Endometrial microvascular endothelial cells (primary cell): ENCODE measurements around the gene CRELD2. TPM values are rescaled to one million over a fixed set of nuclear protein-coding genes. Genes with fewer than 3 reads are reported as not detected.

Source experiments
- in situ Hi-C: cut with HindIII; loops from 2 replicates; pipeline ENCODE4 v1.10.0; 2017; ENCODE audit warnings: low sequenced_read_pairs, low pct_unique_long_range_greater_than_20kb; ENCODE audit errors: inconsistent ontology term
- total RNA-seq: library from RNA; depleted of rRNA; stranded (reverse); fragments of >200 nt; gene quantifications from one replicate; pipeline ENCODE4 v1.2.3, GENCODE V29; 2015; ENCODE audit errors: inconsistent ontology term

Gene CRELD2
- total RNA-seq, 1 donor from 2014 or later = 55.8 TPM

DNA sequence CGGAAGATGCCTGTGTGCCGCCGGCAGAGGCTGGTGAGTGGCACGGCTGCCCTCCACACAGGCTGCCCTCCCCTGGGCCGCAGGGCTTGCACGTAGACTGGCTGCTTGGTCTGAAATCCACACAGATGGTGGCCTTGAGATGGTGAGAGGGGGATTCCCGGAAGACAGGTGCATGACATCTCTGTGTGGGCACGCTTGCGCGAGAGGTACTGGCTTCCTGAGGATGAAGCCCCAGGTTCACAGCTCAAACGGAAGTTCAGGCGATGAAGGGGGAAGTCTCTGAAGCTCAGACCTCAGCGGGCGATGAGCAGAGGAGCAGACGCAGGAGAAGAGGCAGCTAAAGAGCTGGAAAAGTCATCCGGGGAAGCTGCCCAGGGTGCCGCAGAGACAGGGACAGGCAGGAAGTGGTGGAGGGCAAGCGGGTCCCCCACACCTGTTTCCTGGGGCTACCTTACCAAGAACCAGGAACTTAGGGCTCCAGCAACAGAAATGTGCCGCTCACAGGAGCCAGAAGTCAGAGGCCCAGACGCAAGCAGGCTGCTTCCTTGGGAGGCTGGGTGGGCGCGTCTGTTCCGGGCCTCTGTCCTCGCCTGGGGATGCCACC lies 7.2 kb downstream of the CRELD2 start:
- in situ Hi-C loops = no loop called here

DNA sequence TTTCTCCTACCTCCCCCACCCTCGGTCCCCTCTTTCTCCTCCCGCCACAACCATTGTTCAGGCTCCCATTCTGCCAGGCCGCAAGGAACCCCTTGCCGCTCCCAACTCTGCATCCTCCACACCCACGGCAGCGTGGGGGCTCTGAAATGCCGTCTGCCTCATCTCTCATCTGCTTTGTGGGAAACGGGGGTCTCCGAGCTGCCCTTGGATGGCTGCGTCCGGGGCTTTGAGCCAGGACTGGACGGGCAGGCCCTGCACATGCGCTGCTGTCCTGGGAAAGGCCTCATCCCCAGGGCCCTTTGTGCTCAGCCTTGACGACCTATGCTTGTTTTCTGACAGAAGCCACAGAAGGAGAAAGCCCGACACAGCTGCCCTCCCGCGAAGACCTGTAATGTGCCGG lies 8.5 kb downstream of the CRELD2 start:
- in situ Hi-C loops = no loop called here

DNA sequence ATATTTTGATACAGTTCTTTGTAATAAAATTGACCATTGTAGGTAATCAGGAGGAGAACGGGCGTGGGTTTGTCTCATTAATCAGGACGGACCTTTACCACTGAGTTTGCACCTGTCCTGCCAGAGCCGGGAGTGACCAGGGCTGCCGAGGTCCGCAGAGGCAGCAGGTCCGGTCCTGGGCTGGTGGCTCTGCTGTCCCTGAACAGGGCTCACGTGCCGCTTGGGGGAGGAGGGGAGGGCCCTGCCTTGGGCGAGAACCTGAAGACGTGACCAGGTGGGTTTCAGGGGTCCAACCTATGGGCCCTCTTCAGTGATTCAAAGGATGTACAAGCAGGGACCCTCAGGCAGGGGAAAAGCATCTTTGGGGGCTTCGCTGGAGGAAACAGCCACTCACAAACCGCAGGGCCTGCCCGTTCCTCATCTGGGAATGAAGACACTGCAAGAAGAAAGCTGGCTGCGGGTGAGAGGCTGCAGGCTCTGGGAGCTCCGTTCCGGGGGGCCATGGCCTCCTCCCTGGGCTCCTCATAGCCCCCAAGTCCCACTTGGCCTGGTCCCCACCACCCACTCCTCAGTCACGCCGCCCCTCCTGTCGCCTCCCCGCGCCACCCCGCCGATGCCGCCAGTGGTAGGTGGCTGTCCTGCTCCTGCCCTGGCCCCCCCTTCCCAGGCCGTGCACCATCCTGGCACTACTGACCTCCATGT lies 9.2 kb downstream of the CRELD2 start:
- in situ Hi-C loops = no loop called here

DNA sequence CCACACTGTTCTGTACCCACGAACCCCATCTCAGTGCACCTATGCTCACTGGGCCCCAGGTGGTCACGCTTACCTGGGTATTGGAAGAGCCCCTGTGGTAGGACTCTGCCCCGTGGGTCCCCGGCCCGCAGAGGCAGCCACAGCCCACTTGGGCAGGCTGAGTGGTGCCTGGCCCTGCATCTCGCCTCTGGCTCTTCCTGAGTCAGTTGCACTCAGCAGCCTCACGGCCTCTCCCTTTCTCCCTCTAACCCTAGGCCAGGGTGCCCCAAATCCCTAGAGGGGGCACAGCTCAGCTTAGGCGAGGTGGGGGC lies 9.7 kb downstream of the CRELD2 start:
- in situ Hi-C loops = no loop called here

DNA sequence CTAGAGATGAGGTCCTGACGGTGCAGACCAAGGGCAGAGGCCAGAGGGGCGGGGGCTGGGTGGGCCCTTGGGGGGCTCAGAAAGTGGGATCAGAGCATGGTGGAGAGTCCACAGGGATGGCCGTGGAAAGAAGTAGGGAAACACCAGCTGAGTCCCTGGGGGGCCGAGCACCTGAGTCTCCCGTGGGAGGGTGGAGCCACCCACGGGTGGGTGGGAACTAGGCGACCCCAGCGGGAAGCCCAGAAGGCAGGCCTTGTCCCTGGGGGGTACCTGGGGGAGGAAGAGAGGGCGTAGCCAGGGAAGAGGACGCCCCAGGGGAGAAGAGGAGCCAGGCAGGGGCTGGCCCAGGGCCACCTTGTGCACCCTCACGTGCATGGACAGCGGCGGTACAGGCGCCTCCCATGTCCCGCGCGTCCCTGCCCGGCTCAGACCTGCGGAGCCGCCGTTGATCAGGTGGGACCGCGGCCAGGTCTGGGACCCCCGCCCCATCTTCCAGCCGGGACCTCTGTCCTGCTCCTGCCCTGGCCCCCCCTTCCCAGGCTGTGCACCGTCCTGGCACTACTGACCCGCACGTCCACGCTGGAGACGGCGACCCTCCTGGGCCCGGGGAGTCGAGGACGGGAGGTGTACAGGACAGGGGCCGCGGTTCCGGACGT lies 10.2 kb downstream of the CRELD2 start:
- in situ Hi-C loops = no loop called here

DNA sequence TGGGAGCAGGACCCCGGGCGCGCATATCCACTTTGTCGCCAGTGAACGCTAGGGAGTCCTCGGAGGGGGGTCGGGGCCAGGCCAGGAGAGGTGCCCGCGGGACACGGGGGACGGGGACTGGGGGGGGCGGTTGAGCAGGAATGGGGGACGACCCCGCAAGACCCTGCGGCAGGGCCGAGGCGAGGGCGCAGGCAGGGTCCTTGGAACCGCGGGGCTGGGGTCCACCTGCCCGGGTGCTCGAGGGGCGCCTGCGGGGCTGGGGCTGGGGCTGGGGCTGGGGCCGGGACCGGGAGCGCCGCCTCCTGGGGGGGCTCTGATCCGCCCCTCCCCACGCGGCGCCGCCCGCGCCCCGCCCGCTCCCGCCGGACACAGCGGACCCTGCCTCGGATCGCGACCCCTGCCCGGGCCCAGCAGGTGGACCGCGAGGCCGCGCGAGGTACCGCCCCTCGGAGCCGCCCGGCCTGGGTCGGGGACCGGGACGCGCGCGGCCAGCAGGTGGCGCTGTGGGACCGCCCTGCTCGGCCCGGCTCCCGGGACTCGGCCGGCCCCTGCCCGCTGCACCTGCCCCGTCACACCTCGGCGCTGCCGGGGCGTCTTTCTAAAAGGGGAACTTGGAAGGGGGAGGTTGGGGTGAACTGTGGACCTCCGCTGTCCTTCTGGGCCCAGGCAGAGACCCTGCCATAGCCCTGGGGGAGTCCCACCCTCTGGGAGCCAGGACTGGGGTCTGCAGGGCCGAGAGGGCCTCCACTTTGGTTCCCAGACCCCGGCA lies 11.0 kb downstream of the CRELD2 start:
- in situ Hi-C loops = no loop called here

DNA sequence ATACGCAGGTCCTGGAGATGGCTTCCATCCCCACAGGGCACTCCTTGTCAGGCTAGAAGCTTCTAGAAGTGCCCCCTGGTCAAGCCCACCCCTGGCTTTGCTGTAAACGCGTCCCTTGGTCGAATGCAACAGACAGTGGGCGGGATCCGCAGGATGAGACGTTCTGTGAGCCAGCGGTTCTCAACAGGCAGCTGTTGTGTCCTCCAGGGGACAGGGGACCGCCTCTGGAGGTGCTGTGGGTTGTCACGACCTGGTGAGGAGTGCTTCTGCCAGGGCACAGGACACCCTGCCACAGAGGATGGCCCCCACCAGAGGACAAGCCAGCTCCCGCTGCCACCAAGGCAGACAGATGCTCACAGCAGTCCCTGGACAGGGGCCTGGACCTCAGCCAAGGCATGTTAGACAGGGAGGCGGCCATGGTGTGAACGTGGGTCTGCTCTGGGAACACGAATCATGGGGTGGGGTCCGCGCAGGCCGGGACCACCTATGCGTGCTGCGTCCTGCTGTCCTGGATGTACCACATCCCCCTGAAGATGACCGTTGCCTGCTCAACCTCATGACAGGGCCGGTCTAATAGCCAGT lies 11.7 kb downstream of the CRELD2 start:
- in situ Hi-C loops = no loop called here

DNA sequence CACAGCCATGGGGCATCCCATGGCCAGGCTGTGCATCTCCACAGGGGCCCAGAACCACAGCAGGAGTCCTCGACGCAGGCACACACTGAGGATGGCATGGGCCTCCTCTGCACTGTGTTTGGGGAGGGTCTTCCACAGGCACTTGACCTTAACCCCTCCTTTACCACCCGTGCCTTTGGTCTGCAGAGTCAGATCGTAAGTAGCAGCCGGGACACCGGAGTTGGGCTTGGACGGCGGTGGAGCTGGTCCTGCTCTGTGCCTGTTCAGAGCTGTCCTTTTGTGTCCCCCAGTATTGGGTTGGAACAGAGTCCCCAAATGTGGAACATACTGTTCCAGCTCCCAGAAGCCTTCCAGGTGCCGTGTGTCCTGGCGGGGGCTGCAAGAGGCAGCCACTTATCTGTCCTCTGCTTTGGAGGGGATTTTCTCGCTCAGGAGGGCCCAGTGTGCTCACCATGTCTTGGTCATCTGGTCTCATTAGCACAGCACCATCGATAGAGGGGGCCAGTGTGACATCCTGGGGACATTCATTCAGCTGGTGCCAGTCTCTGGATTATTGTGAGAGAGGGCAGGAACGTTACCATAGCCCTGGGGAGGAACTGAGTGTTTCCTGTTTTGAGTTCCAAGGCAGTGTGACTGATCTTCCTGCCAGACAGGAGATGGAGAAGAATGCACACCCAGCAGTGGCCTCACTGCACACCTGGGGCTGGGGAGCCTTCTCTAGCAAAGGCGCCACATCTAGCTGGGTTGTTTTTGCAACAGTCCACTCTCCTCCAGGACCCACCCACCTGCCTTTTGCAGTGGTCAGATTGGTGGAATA lies 12.4 kb downstream of the CRELD2 start:
- in situ Hi-C loops = no loop called here

DNA sequence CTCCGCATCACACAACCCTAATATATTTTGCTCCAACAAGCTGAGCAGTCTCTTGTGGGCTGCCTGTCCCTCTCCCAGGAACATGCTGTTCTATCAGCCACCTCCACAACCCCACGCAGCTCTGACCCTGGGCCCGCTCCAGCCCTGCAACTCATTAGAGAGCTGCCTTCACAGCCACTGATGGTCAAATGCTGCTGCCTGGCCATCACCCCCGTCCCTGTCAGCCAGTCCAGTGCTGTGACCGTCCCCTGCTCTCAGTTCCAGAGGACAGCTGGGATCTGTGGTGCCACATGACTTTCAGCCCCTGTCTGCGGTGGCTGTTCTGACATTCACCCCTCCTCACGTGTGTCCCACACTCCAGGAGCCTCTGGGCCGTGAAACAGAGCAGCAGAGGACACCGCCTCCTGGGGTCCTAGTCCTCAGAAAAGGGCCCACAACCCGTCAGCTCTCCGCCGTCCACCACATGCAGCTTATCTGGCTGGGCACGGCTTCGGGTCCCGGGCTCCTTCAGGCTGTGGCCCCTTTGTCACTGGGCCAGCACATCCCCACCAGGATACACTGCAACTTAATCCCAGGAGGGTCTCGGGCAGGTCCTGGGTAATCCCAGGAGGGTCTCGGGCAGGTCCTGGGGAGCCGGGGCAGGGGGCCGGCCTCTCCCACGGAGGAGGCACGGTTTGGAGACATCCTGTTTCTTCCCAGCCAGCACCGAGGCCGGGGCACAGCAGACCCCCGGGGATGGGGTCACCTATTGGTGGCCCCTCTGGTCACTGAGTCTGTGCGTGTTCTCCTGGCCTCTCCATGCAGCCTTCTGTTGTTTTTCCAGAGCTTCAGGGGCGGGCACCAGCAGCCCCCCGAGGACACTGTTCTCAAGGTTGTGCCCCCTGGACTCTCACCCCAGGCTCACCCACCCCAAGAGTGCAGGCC lies 15.1 kb downstream of the CRELD2 start:
- in situ Hi-C loops = no loop called here

DNA sequence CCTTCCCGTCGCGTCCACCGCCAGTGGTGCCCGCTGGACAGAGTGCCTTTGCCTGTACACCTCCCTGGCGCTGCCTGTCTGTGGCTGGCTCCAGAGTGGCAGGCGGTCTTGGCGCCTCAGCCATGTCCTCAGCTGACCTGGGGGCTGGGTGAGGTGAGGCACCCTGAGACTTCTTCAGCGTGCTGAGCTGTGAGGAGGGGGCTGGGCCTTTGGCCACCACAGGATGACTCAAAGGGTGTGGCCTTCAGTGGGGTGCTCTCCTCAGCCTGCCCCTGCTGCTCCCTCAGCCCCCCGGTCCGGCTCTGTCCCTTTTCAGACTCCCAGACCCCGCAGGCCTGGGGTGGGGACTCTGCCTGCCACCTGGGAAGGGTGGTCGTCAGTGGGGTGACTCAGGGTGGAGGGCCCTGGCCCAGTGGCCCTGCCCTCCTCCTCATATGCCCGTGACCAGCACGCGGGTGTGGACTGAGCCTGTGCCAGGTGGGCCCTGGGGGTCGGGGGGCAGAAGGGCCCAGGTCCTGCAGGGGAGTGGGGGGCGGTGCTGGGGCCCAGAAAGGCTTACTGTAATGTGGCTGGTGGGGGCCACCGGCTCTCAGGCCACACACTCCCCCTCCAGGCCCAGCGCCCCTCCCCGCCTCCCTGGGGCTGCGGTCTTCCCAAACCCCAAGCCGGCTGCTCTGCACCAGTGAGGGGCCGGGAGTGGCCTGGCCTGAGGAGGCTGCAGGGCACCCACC lies 15.9 kb downstream of the CRELD2 start:
- in situ Hi-C loops = no loop called here

DNA sequence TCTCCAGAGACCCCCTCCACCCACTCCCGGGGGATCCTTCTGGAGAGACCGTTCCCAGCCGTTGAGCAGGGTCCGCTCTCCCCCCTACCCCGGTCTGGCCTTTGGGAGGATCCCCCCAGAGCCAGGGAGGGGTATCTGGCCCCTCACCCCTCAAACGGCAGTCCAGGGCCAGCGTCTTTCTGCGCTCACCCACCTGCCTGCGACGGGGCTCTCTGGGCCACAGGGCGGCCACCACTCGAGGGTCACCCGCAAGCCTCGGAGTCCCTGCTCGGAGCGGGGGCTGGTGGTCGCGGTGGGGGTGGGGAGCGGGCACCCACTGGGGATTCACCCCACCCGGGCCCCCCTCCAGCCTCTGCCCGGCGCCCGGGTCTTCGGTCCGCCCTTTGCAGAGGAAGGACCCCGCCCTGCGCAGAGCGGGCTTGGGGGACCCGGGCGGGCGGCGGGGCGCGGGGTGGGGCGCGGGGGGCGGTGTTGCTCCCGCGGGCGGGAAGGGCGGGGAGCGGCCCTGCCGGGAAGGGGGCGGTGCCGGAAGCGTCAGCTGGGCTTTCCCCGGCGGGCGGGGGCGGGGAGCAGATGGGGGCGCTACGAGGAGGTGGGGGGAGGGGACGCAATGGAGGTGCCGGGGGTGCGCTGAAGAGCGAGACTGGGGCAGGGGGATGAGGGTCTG lies 16.6 kb downstream of the CRELD2 start:
- in situ Hi-C loops = no loop called here

DNA sequence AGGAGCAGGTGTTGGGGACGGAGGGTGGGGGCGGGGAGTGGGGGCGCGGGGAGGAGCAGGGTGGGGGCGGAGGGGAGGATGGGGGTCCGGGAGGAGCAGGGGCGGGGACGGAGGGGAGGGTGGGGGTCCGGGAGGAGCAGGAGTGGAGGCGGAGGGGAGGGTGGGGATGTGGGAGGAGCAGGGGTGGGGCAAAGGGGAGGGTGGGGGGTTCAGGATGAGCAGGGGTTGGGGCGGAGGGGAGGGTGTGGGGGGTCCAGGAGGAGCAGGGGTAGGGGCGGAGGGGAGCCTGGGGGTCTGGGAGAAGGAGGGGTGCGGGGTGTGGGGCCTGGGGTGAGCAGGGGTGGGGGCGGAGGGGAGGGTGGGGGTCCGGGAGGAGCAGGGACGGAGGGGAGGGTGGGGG lies 17.1 kb downstream of the CRELD2 start:
- in situ Hi-C loops = no loop called here

DNA sequence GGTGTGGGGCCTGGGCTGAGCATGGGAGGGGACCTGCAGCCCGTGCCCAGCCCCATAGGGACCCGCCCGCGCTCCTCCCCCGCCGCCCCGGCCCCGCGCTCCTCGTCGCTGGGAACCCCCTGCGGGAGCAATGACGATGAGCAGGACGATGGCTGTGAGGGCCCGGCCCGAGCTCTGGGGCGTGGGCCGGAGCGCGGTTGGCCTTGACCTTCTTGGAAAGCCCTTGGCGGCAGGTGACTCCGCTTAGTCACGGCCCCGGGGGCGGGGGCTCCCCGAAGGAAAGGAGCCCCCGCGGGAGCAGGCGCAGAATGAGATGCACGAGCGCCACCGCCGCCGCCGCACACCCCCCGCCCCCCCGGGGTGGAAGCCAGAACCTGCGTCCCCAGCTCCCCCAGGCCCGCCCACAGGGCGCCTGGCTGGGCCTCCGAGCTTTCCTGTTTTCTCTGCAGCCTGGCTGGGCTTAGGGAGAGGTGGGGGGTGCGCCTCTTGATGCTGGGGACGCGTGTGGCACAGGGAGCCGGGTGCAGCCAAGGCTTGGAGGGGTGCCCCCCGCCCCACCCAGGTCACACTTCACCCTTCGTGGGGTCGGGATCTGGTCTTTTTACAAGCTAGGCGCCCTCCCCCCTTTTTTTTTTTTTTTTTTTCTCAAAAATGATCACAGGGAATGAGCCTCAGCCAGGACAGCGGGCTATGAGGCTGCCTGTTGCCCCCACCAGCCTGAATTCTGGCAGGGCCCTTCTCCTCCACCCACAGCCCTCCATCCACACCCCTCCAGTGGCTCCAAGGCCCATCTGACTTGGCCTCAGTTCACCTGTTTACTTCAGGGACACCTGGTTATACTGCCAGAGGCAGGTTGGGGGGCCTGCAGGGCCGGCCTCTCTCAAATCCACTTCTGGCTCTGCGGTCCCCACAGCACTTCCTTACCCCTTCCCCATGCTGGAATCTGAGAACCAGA lies 17.9 kb downstream of the CRELD2 start:
- in situ Hi-C loops = no loop called here

DNA sequence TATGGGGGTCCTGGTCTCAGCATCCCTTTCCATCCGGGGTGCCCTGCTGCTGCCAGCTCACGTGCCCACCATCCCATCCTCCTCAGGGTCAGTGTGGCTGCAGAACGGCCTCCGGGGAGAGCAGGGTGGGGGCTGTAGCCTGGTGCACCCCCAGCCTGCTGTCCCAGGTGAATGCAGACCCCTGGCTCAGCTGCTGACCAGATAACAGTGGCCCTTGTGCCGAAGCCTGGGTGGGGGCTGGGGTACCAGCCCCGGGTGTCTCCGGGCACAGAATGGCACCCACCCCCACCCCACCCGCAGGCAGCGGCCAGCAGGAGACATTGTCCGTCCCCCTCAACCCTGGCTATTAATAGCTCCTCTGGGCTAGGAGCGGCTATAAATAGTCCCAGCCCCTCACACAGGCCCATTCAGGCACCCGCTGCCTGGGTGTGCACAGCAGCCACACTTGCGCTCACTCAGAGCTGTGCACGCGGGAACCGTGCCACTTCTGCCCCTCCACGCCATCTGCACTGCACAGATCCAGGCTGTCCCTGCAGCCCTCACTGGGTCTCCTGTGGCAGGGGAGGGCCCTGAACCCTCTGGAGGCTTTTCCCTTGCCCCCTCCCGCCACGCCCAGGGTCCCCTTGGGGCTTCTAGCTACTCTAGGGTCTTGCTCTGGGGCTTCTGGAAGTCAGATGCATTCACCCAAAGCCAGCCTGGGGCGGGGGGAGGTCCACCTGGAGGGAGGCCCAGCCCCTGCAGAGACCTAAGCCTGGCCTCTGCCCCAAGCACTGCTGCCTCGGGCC lies 18.7 kb downstream of the CRELD2 start:
- in situ Hi-C loops = no loop called here
